Limb (tissue), 2 donors: Measurements from ENCODE around the gene STXBP6.

Experiments used
- DNase-seq, 2 donors: peaks; one replicate each; pipeline ENCODE4 v3.0.0-alpha.2; 2016; ENCODE audit errors: extremely low spot score in 2 of 2

The STXBP6 gene

GRCh38 chr14:24834956-24835355 is 215.0 kb downstream of the STXBP6 start:
- DNase-seq, result no peak

- DNase-seq, result no peak
These were observed 216.6 kb downstream of the STXBP6 start for GRCh38 chr14:24833385-24833784.

GRCh38 chr14:24831677-24832076 is 218.3 kb downstream of the STXBP6 start:
- no peak for DNase-seq

- no peak for DNase-seq
These were observed 220.1 kb downstream of the STXBP6 start for GRCh38 chr14:24829862-24830261.

GRCh38 chr14:24828486-24828885 is 221.5 kb downstream of the STXBP6 start:
- no peak for DNase-seq

GRCh38 chr14:24826390-24826789 is 223.6 kb downstream of the STXBP6 start:
- no peak for DNase-seq

GRCh38 chr14:24820616-24821015 is 229.3 kb downstream of the STXBP6 start:
- no peak for DNase-seq

- no peak for DNase-seq
These were observed 231.1 kb downstream of the STXBP6 start for GRCh38 chr14:24818823-24819341.

GRCh38 chr14:24818058-24818822 is 231.7 kb downstream of the STXBP6 start:
- DNase-seq, result no peak

GRCh38 chr14:24817212-24818057 is 232.5 kb downstream of the STXBP6 start:
- DNase-seq, result peak in 1 of 2 donors; percentile 22

- DNase-seq, result no peak
These were observed 233.1 kb downstream of the STXBP6 start for GRCh38 chr14:24816929-24817211.

- no peak for DNase-seq
These were observed 233.7 kb downstream of the STXBP6 start for GRCh38 chr14:24816011-24816928.

GRCh38 chr14:24815543-24815942 is 234.4 kb downstream of the STXBP6 start:
- no peak for DNase-seq

GRCh38 chr14:24814944-24815343 is 235.0 kb downstream of the STXBP6 start:
- no peak for DNase-seq

GRCh38 chr14:24814346-24814745 is 235.6 kb downstream of the STXBP6 start:
- DNase-seq, result no peak

- DNase-seq, result no peak
These were observed 236.1 kb downstream of the STXBP6 start for GRCh38 chr14:24813819-24814259.

- no peak for DNase-seq
These were observed 236.7 kb downstream of the STXBP6 start for GRCh38 chr14:24813089-24813815.

GRCh38 chr14:24809135-24809534 is 240.8 kb downstream of the STXBP6 start:
- DNase-seq, result no peak

- DNase-seq, result no peak
These were observed 241.5 kb downstream of the STXBP6 start for GRCh38 chr14:24808412-24808811.

- peak; percentile 68 to 82 for DNase-seq
These were observed 243.8 kb downstream of the STXBP6 start for GRCh38 chr14:24806061-24806678.
